SK-N-DZ (cell line): Measurements from ENCODE around the gene AP2A2. TPM values are rescaled to one million over a fixed set of nuclear protein-coding genes. Genes with fewer than 3 reads are reported as not detected.
A peak's percentile ranks its signal among the peaks of the same experiment; 100 is the strongest.

Experiments used
- DNase-seq: peaks from one replicate; pipeline ENCODE4 v3.0.0-alpha.2; 2015; ENCODE audit warnings: low spot score
- polyA plus RNA-seq, 2 experiments: library from polyadenylated mRNA; depleted of rRNA; stranded (reverse); fragments of >200 nt; gene quantifications; 2 replicates each; pipeline ENCODE4 v1.2.3, GENCODE V29; 2014

The AP2A2 gene
- polyA plus RNA-seq (2014; cell fraction: cytosol; rRNA removed), result 37.5 and 41.1 TPM in 2 replicates
- 67.3 and 80.9 TPM in 2 replicates for polyA plus RNA-seq (2014; cell fraction: nucleus; rRNA removed)

DNA sequence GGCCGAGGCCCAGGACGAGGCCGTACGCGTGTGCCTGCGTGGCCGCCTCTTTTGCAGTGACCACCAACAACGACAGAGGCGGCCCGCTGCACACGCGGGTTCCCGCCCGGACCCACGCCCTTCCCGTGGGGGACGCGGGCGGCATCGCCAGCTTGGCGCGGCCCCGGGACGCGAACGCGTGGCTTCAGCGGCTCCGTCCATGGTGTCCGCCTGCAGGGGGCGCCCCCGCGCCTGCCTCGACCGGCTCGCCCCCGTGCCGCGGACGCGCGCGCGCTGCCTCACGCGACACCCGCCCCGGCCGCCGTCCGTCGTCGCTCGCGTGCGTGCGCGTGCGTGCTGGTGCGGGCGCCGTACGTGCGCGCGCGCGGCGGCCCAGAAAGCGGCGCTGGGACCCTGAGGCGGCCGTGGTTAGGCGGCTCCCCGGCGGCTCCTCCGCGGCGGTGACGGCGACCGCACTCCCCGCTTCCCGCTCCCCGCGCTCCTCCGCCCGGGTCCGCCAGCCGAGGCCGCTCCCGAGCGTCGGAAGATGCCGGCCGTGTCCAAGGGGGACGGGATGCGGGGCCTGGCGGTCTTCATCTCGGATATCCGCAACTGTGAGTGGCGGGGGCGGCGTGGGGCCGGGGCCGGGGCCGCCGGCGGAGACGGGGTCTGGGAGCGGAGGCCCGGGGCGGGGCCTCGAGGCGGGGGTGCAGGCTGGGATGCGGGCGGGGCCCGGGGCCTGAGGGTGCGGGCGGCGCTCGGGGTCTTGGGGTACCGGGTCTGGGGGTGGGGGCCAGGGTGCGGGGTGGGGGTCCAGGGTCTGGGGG is at the start of gene AP2A2:
Gene AP2A2 (plus strand): TSS at position 375 of the 806 bp plus-strand sequence. CDS start 152 bp downstream, at position 527.
- peak; percentile 82 for DNase-seq

DNA sequence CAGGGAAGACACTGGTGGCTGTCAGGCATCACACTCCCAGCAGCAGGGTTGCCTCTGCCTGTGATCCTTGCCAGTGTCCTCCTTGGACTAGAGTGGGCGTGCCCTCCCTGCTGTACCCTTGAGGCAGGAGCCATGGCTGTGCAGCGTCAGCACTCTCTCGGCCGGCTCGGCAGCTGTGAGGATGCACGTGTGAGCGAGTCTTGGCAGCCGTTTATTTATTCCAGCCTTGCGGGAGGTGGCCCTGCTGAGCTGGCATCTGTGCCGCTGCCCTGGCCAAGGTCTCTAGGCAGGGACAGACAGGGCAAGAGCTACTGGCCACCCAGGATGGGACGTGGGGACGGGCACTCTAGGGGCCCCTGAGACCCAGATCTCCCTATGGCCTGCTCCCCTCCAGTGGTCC is 49.1 kb upstream of the AP2A2 start:
- DNase-seq, result no peak

DNA sequence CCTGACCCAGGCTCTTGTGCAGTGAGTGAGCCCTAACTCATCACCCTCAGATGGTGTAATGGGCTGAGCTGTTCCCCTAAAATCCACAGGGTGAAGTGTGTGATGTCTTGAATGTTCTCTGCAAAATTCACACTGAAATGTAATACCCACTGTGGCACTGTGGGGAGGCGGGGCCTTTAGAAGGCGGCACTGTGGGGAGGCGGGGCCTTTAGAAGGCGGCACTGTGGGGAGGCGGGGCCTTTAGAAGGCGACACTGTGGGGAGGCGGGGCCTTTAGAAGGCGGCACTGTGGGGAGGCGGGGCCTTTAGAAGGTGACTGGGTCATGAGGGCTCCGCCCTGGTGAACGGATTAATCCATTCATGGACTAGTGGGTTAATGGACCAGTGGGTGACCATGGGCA is 48.1 kb upstream of the AP2A2 start:
- DNase-seq, result no peak

DNA sequence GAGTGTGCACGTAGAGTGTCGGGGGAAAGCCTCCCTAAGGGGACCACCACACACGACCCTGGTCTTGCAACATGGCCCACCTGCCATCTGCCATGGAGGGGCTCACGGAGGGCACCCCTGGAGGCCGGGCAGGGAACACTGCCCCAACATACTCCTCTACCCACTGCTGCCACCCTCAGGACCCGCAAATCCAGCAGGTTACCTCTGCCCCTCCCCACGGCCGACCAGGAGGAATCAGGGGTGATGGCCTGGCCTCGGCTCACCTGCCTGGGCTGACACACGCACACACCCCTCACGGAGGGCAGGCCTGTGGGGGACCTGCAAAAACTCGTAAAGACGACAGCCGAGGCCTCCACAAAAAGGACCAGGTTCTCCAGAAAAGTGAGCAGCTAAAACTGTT is 45.2 kb upstream of the AP2A2 start:
- DNase-seq, result no peak

DNA sequence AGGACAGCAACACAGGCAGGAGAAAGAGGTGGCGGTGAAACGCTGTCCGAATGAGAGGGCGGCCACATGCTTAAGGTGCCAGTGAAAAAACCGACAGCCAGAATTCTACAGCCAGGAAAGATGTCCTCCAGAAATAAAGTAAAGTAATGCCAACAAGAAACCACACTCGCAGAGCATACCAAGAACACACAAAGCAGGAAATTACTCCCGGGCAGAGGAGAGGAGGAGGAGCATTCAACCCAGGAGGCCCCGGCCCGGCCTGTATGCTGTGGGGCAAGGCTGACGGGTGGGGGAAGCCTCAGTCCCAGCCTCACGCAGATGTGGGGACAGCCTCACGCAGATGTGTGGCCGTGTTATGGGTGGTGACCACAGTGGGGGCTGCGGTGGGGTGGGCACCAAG is 43.1 kb upstream of the AP2A2 start:
- no peak for DNase-seq

DNA sequence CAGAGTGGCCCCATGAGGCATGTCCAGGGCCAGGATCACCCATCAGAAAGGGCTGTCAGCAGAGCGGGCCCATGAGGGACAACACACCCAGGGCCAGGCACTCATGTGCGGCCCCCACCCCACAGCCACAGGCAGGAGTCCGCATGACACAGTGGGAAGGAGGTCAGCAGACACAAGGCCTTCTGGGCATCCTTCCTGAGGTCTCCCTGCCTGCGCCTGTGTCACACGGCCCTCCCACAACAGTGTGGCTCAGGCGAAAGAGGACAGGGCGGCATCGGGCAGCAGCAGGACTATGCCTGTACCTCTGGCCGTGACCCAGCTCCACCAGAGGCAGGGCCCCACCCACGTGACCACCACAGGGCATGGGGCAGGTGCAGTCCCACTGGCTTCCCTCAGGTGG is 42.1 kb upstream of the AP2A2 start:
- DNase-seq, result no peak

DNA sequence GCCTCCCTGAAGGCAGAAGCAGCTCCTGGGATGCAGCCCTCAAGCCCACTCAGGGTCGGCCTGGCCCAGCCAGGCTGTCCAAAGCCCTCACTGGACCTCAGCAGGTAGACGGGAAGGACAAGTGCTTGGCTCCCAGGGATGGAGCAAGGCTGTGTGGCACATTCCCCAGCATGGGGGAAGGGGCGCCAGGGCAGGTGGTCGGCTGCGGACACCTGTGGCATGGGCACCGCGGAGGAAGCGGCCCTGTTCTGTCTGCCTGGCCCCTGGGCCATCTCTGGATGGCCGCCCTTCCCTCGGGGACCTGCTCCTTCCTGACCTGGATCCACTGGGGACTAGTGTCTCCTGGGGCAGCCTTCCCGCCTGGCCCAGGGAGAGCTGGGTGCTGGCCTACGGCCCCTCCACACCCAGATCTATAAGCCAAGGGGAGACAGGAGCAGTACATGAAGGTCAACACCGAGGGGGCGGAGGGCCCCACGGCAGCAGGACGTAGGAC is 41.0 kb upstream of the AP2A2 start:
- no peak for DNase-seq

DNA sequence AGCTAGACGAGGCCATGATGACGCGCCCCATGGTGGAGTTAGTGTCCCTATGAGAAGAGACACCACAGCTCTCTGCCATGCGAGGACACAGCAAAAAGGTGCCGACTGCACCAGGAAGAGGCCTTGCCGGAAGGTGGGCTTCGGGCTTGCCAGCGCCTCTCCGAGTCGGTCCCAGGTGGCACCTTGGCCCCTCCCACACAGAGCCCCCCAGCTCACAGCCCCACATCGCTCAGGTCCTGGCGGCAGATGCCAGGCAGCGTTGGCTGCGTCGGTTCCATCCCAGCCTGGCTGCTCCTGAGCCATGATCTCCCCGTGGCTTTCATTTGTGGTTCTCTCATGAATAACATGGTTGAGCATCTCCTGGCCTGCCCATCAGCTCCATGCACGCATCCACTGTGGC is 39.1 kb upstream of the AP2A2 start:
- no peak for DNase-seq

DNA sequence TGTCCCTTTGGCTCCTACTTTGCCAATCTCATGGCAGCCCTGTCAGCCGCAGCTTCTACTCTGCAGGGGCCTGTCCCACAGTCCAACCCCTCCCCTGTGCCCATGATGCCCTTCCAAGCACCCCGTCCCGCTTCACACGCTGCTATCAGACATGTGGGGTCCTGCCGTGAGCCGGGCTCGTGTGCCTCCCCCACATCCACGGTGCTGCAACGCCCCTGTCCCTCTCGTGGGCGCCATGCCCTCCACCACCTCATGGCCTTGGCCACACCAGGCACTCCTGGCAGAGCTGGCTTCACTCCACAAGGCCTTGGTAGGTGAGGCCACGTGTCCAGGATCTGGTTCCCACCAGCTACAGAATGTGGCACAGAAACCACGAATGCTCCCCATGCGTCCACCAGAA is 38.1 kb upstream of the AP2A2 start:
- DNase-seq, result no peak

DNA sequence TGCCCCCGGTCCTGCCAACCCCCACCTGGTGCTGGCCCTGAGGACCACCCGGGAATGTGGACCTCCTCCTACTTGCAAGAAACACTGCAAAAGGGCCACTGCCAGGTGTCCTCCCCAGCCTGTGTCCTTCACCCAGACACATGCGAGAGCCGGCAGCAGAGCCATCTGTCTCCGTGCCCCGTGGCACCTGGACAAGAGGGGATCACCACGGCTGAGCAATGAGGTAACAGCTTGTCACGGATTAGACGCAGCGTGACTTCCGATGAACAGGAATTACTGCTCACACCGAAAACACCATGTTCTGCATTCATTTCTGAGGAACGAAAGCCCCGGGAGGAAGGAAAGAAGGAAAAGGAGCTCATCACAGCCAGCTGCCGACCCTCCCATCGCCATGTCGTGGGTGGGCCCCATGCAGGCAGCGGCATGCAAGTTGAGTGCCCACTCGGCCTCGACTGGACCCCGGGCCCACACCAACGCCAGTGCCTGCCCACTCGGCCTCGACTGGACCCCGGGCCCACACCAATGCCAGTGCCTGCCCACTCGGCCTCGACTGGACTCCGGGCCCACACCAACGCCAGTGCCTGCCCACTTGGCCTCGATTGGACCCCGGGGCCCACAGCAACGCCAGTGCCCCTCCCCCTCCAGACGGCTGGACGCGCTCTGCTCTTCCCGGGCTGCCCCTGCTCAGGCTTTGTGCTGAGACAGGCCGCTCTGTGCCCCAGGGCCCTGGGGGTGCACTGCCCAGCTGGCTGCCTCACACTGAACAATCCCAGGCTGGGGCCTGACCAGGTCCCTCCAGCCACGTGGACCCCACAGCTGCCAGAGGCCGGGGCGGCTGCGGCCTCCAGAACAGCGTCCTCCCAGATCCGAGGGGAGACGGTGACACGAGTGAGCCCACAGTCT is 37.1 kb upstream of the AP2A2 start:
- DNase-seq, result no peak

DNA sequence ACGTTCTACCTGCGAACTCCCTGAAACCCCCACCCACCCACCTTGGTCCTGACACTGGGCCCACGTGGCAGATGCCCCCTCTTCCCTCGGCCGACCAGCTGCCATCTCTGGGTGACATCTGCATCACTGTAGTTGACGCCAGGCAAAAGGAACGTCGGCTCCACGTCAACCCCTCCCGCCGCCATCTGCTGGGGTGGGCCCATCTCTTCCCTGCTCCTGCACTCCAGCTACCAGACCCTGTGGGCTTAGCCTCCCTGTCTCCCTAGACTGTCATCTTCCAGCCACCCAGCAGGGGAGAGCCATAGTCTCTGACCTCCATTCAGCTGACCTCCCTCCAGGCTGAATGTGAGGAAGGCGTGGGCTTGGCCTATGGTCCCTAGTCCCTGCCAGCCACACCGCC is 36.4 kb upstream of the AP2A2 start:
- no peak for DNase-seq

DNA sequence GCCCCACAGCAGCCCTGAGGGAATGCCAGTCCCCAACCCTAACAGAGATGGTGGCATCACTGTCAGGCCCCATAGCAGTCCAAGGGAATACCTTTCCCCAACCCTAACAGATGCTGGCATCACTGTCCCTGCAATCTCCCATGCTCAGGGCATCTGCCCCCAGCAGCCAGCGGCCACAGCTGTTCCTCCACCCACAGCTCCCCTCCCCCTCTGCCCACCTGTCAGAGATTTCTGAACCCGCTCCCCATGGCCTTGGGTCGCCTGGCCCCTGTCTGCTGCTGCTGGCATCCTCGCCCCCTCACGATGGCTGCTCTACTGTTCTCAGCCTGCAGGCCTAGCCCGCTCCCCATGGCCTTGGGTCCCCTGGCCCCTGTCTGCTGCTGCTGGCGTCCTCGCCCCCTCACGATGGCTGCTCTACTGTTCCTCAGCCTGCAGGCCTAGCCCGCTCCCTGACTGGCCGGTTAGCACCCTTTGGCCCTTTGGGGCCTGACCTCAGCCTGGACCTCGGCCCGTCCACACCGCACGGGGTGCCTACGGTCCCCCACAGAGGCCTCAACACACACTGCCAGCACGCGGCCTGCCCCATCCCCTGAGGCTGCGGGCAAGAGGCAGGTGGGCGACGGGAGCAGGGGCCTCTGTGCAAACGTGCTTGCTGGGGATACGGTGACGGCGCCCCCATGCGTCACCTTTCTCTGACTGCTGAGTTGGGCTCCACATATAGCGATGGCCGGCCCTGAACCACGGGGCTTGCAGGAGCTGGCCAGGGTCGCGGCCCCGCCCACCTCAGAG is 35.8 kb upstream of the AP2A2 start:
- DNase-seq, result no peak

DNA sequence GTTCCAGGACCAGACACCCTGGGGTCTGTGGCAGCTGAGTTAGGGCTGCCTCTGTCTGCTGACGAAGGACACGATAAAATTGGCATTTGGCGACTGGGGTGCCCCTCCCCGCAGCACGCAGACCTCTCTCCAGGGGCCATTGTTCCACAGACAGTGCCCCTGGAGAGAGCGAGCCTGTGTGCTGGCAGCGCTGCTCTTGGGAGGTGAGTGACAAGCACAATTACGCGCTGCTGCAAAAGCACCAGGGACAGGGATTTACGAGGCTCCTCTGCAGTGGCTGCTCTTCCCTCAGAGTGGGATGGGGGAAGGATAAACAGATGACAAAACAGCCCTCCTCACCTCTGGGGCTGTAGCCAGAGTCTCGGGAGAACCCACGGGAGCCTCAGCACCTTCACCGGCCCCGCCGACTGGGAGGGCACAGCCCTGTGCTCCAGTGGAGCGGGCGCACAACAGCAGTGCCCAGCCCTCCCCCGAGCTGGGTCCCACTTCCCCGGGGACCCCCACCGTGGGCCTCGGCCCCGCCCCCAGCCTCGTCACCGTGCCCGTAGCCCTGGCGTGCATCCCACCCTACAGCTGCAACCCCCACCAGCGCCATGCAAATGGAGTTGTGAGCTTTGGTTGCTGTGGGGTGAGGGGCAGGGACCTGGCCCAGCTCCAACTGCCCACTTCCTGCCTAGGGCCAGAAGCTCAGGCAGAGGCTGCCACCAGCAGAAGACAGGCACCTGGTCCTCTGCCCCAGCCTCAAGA is 34.7 kb upstream of the AP2A2 start:
- no peak for DNase-seq

DNA sequence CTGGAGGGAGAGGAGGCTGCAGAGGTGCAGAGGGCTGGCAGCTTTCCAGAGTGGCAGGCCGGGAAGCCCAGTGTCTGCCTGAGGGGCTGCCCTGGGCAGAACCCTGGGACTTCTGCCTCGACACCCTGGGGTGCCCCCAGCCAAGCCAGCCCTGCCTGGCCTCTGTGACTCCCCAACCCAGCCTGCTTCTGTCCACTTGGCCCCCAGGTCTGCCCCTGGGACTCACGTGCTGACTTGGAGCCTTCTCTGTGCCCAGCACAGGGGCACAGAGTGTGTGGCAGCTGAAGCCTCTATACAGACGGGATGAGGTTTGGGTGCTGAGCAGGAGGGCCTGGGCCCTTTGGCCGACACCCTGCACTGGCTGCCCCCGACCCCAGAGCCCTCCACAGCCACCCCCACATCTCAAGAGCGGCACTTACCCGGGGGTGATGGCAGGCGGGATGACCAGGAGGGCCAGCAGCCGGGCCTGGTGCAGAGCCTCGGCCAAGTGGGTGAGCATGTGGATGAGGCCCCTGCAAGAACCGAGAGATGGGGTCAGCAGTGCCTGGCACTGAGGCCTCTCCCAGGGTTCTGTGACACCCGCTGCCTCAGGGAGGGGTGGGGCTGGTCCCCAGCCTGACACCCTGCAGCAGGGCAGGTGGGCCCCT is 32.5 kb upstream of the AP2A2 start:
- DNase-seq, result no peak

DNA sequence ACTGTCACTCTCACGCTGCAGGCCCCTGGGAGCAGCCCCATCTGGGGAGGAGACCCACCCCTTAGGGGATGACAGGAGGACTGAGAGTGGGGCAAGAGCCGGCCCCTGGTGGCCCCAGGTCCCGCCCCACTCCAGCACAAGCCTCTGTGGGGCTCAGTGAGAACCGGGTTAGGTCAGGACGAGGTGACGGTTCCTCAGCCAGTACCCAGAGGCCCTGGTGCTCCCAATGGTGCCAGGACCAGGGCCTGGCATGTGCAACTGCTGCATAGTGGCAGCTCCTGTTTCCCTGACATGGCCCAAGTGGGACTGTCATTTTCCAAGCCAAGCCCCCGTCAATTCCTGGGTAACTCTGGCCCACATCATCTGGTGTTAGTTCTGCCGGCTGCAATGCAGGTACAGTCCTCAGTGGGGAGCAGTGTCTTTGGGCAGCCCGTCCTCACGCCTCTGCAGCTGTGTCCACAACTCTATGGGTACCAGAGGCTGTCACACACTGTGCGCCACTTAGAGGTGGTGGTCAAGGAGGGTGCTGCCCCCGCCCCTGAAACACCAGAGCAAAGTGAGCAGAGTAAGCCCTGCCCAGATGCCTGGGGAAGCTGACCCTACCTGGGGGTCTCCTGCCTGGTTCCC is 31.0 kb upstream of the AP2A2 start:
- no peak for DNase-seq

DNA sequence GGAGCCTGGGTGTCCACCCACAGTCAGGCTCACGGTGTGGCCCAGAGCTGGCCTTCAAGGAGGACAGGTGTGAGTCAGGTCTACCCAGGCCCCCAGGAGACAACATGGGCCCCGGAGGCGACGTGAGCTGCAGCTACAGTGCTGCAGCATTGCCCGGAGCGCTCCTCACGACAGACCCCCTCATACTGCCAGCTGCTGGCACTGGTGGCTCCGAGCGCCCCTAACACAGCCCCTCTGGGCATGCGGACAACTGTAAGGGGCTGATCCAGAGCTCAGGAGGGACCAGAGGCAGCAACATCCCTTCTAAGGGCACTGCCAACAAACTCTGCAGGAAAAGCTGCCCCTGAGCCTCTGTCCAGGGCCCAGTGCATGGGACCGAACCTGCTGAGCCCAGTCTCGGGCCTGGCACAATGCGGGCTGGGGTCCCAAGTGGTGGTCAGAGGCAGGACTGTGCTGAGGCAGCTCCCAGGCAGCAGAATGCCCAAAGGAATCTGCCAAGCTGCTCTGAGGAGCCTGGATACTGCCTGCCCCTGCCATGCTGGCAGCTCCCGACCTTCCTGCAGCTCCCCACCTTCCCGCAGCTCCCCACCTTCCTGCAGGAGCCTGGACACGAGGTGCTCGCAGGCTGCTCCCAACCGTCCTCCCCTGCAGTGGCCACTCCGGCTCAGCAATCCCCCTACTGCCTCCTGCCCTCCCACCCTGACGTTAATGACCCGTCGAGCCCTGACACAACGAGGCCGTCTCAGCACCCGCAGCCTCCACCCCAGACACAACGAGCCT is 30.1 kb upstream of the AP2A2 start:
- no peak for DNase-seq

DNA sequence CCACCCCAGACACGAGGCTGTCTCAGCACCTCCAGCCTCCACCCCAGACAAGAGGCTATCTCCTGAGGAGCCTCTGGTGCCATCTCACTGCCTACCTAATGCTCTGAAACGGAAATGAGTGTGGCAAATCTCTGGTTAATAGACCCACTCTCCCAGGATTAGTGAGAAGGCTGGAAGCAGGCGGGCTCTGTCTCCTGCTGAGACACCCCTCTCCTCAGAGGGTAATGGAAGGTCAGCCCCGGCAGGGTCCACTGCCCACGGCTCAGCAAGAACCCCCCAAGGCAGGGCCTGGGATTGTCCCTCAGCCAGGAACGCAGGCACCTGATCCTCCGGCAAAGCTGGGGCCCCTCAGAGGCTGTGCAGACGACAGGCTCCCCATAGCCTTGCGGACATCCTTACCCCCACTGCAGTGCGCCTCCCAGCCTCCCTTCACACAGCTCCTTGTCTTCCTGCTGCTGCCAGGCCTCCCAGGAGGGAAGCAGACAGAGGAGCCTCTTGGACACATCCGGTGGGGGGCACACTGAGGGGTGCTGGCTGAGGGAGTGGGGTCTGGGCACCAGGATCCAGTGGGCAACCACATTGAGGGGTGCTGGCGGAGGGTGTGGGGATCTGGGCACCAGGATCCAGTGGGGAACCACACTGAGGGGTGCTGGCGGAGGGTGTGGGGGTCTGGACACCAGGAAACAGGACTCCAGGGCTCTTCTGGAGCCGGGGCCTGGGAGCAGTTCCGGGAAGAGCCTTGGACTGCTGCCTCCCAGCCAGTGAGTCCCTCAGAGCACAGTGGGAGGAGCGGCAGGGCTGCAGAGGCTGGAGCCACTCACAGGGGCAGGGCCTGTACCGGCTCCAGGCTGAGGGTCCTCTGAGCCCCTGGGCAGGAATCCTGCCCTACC is 28.2 kb upstream of the AP2A2 start:
- no peak for DNase-seq

DNA sequence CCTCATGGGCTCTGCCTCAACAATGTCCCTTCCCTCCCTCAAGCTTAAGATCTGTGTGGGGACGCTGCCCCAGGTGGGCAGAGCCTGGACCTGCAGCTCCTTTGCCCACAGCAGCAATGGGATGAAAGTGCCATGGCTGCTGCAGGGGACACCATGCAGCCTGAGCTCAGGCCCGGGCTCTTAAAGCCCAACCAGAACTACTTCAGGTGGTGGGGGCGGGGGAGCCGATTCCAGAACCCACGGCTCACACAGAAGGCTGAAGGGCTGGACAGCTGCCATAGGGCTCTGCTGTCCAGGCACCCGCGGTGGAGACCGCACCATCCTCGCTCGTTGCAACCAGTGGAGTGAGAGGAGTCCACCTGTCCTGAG is 27.5 kb upstream of the AP2A2 start:
- DNase-seq, result no peak
